Activated CD8-positive, alpha-beta T cell treated with anti-CD3 and anti-CD28 coated beads, Interleukin-2, amount 10 ng/mL, durations not matched to agents 7 days and 5 days (primary cell): ENCODE data around the gene AOPEP. TPM values are rescaled to one million over a fixed set of nuclear protein-coding genes. Genes with fewer than 3 reads are reported as not detected.

ENCODE experiments used
- ATAC-seq: fragments of 150-1000 bp; cut with Tn5 transposase; one replicate; pipeline ENCODE4 v1.10.0; 2021; ENCODE audit warnings: moderate library complexity
- CTCF ChIA-PET: fragments of 350-600 bp; sonication (Branson Sonifier 250); formaldehyde crosslinking; loops from one replicate; lab custom pipeline; 2021; ENCODE audit warnings: antibody characterized with exemption; lab: Charles Lee
- POLR2A ChIA-PET: fragments of 350-600 bp; sonication (Branson Sonifier 250); formaldehyde crosslinking; loops from one replicate; lab custom pipeline; 2021; ENCODE audit warnings: antibody characterized with exemption; lab: Charles Lee
- DNase-seq: peaks from one replicate; pipeline ENCODE4 v3.0.0-alpha.2; 2020
- H3K27ac Mint-ChIP-seq: one replicate; pipeline ENCODE4 v1.8.0; 2021; ENCODE audit warnings: mild to moderate bottlenecking, mixed read lengths
- H3K27me3 Mint-ChIP-seq: one replicate; pipeline ENCODE4 v1.8.0; 2021; ENCODE audit warnings: low read depth, mixed read lengths
- H3K36me3 Mint-ChIP-seq: one replicate; pipeline ENCODE4 v1.8.0; 2021; ENCODE audit warnings: low read depth, mixed read lengths
- H3K4me1 Mint-ChIP-seq: one replicate; pipeline ENCODE4 v1.8.0; 2021; ENCODE audit warnings: low read depth, mixed read lengths
- H3K4me3 Mint-ChIP-seq: one replicate; pipeline ENCODE4 v1.8.0; 2021; ENCODE audit warnings: mild to moderate bottlenecking, mixed read lengths
- H3K9me3 Mint-ChIP-seq: one replicate; pipeline ENCODE4 v1.8.0; 2022; ENCODE audit warnings: mixed read lengths; ENCODE audit not compliant: insufficient read depth
- total RNA-seq, 2 experiments: library from RNA; stranded (reverse); gene quantifications; one replicate each; pipeline ENCODE4 v1.2.3, GENCODE V29; 2021

AOPEP gene
- total RNA-seq, 2 experiments from 2014 or later, result 7.2 to 8.9 TPM

DNA sequence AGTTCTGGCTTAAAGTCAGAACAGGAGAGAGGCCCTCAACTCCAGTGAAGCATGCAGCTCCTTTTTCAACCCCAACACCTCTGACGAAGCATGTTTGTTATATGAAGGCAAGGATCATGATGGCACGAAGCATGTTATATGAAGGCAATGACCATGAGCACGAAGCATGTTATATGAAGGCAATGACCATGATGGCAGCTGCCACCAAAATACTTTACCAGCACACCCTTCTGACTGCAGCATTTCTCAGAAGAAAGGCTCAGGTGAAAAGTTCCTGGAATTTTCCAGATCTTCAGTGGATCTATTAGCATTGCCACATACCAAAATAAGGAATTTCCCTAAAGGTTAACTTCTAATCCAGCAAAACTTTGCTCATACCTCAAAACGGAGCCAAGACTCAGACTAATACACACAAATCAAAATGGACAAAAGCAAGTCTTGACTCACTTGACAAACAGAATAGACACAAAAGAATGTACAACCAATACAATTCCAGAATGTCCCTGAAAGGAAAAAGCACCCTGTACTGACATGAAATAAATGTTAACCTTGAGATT is 373.6 kb downstream of the AOPEP start:
- Mint-ChIP-seq H3K4me3 (no peak overlapping the region), H3K27me3 (no peaks in the 10 kb centered on the region), H3K9me3 (no peaks in the 10 kb centered on the region), H3K36me3 (no peaks in the 10 kb centered on the region), H3K27ac (no peak overlapping the region), H3K4me1 (no peaks in the 10 kb centered on the region)
- DNase-seq, result no peak
- no peak for ATAC-seq
- ChIA-PET CTCF (interaction anchor here (1.8 kb wide), 1 partner anchor 10 kb away, joined by 5 read pairs; no protein-coding TSS in a partner anchor), POLR2A (no interaction called here)

- H3K27ac Mint-ChIP-seq, result no peak overlapping the region
- DNase-seq (no peak), ATAC-seq (no peak)
- H3K27me3 Mint-ChIP-seq, result no peaks in the 10 kb centered on the region
- POLR2A ChIA-PET, result no interaction called here
- H3K36me3 Mint-ChIP-seq, result no peaks in the 10 kb centered on the region
- CTCF ChIA-PET, result interaction anchor here (1.1 to 3.1 kb wide), 2 partner anchors 26 to 29 kb away, joined by 3 to 8 read pairs; no protein-coding TSS in a partner anchor
- no peaks in the 10 kb centered on the region for H3K4me1 Mint-ChIP-seq
- H3K9me3 Mint-ChIP-seq, result no peaks in the 10 kb centered on the region
- H3K4me3 Mint-ChIP-seq, result no peak overlapping the region
These were observed 374.8 kb downstream of the AOPEP start for GRCh38 chr9:95101326-95101725.

GRCh38 chr9:95102001-95102433 is 375.5 kb downstream of the AOPEP start:
- Mint-ChIP-seq H3K9me3 (no peaks in the 10 kb centered on the region), H3K4me1 (no peaks in the 10 kb centered on the region), H3K27me3 (no peaks in the 10 kb centered on the region), H3K27ac (no peak overlapping the region), H3K4me3 (no peak overlapping the region), H3K36me3 (no peaks in the 10 kb centered on the region)
- DNase-seq (no peak), ATAC-seq (no peak)
- ChIA-PET POLR2A (no interaction called here), CTCF (interaction anchor here (3.1 kb wide), 1 partner anchor 25 kb away, joined by 8 read pairs; no protein-coding TSS in a partner anchor)

DNA sequence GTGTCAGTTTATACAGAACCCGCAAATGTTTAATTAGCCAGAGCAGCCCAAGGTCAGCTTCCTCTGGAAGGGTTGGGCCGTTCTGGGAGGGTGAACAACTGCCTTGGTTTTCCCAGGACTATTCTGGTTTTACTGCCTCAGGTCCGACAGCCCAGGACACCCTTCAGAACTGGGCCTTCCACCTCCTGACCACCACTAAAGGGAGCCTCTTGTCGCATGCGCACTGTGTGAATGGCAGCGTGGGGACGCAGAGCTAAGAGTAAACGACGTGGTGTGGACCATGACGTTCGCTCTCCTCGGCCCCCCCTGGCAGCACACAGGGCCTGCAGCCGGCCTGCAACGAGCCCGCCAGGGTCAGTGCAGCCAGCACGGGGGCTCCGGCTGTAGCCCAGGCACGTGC is 376.1 kb downstream of the AOPEP start:
- POLR2A ChIA-PET, result no interaction called here
- no peak for ATAC-seq
- CTCF ChIA-PET, result interaction anchor here (3.1 kb wide), 1 partner anchor 25 kb away, joined by 8 read pairs; no protein-coding TSS in a partner anchor
- Mint-ChIP-seq H3K27me3 (no peaks in the 10 kb centered on the region), H3K36me3 (no peaks in the 10 kb centered on the region), H3K4me1 (no peaks in the 10 kb centered on the region), H3K27ac (no peak overlapping the region), H3K4me3 (no peak overlapping the region), H3K9me3 (no peaks in the 10 kb centered on the region)
- no peak for DNase-seq

DNA sequence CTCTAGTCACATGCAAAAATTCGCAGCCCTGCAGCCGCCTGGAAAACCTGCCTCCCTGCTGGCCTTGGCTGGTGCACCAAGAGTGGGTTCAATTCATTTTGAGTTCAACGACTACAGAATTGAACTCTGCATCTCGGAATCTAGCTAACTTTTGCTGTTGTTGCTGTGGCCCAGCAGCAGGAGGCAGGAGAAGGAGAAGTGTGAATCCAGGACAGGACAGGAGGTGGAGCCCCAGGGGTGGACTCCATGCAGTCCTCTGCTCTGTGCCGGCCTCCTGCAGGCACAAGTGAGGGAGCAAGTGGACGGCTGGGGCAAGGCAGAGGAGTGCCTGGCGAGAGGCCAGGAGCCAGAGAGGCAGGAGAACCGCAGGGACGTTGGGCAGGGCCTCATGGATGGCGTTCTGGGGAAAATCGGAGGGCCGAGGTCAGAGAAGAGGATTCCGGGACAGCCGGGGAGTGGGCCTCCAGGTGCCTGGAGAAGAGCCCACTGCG is 376.8 kb downstream of the AOPEP start:
- Mint-ChIP-seq H3K36me3 (no peaks in the 10 kb centered on the region), H3K27ac (no peak overlapping the region), H3K4me1 (no peaks in the 10 kb centered on the region), H3K27me3 (no peaks in the 10 kb centered on the region), H3K9me3 (no peaks in the 10 kb centered on the region), H3K4me3 (no peak overlapping the region)
- POLR2A ChIA-PET, result no interaction called here
- ATAC-seq (no peak), DNase-seq (no peak)
- CTCF ChIA-PET, result interaction anchor here (3.1 kb wide), 1 partner anchor 24 kb away, joined by 8 read pairs; no protein-coding TSS in a partner anchor

DNA sequence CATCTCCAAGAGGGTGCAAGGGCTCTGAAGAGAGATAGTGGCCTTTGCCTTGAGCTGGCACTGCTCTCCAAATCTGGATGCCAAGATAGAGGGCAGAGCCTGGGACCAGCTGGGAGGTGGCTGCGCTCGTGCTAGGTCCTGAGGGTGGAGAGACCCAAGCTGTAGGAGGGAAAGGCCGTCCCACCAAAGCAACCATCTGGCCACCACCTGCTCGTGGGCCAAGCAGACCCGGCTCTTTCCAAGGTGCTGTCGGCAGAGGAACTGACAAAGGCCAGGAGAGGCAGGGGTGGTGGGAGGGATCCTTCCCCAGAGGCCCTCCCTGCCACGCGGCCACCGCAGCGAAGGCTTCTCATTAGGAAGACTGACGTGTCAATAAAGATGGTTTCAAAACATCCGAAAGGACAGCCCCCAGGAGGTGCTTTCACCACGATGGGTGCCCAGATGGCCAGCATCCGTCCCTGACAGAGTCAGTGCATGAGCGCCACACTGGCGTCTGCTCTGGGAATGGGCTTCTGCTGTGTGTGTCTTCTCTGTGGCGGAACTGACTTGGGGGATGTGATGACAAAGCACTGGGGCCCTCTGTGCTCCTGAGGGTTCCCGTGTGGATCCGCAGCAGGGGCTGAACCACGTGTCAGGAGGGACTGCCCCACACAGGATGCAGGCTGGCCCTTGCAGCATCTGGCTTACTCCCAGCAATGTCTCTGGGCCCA is 377.5 kb downstream of the AOPEP start:
- ATAC-seq (no peak), DNase-seq (no peak)
- Mint-ChIP-seq H3K9me3 (no peaks in the 10 kb centered on the region), H3K4me1 (no peaks in the 10 kb centered on the region), H3K27ac (no peak overlapping the region), H3K27me3 (no peaks in the 10 kb centered on the region), H3K4me3 (no peak overlapping the region), H3K36me3 (no peaks in the 10 kb centered on the region)
- POLR2A ChIA-PET, result no interaction called here
- CTCF ChIA-PET, result interaction anchor here (3.1 kb wide), 1 partner anchor 23 kb away, joined by 8 read pairs; no protein-coding TSS in a partner anchor

- DNase-seq (no peak), ATAC-seq (no peak)
- H3K4me3 Mint-ChIP-seq, result no peak overlapping the region
- H3K9me3 Mint-ChIP-seq, result no peaks in the 10 kb centered on the region
- no peaks in the 10 kb centered on the region for H3K4me1 Mint-ChIP-seq
- ChIA-PET CTCF (no interaction called here), POLR2A (no interaction called here)
- no peaks in the 10 kb centered on the region for H3K27me3 Mint-ChIP-seq
- no peaks in the 10 kb centered on the region for H3K36me3 Mint-ChIP-seq
- H3K27ac Mint-ChIP-seq, result no peak overlapping the region
These were observed 378.1 kb downstream of the AOPEP start for GRCh38 chr9:95104581-95104960.

DNA sequence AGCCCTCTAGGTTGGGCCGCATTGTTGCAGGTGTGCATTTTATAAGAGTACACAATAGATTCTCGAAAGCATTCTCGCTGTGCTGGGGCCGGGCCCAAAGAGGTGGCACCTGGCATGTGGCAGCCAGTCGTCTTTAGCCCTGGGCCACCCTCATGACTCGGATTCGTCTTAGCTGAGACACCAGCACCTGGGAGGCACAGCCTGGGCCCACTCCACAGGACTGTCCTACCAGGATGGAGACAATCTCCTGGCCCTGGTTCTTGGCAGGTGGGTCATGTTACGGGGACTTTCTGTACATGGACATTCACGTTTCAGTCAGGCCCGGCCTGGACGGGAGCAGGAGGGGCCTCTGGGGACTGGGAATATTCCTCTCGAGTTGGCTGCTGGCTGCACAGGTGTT is 378.5 kb downstream of the AOPEP start:
- ATAC-seq, result no peak
- Mint-ChIP-seq H3K27me3 (no peaks in the 10 kb centered on the region), H3K36me3 (no peaks in the 10 kb centered on the region), H3K4me3 (no peak overlapping the region), H3K27ac (no peak overlapping the region), H3K4me1 (no peaks in the 10 kb centered on the region), H3K9me3 (no peaks in the 10 kb centered on the region)
- POLR2A ChIA-PET, result no interaction called here
- CTCF ChIA-PET, result interaction anchor here (0.9 kb wide), 1 partner anchor 425 kb away, joined by 3 read pairs; no protein-coding TSS in a partner anchor
- DNase-seq, result no peak

DNA sequence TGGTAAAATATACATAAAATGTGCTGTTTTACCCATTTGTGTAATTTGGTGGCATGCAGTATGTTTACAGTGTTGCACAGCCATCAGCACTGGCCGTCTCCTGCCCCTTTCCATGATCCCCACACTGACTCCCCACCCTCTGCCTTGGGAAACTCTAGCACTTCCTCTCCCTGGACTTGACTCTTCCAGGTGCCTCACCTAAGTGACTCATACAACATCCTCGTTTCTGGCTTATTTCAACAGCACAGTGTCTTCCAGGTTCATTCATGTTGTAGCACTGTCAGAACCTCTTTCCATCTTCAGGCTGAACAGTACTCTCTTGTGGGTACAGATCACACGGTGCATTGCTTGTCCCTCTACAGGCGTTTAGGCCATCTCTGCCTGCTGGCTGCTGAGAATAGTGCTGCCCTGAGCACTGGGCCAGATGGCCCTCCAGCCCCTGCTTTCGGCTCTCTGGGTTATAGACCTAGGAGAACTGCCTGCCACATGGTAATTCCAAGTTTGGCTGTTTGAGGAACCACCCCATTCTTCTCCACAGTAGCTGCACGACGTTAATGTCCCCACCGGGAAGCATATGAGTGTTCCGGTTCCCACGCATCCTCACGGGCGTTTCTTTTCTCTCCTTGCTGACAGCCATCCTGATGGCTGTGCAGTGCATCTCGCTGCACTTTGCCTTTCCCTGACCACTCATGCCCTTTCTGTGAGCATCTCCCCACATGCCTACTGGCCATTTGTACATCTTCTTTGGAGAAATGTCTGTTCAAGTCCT is 379.2 kb downstream of the AOPEP start:
- Mint-ChIP-seq H3K4me1 (no peaks in the 10 kb centered on the region), H3K36me3 (no peaks in the 10 kb centered on the region), H3K27me3 (no peaks in the 10 kb centered on the region), H3K4me3 (no peak overlapping the region), H3K9me3 (no peaks in the 10 kb centered on the region), H3K27ac (no peak overlapping the region)
- ATAC-seq (no peak), DNase-seq (no peak)
- CTCF ChIA-PET, result interaction anchor here (0.9 kb wide), 1 partner anchor 426 kb away, joined by 3 read pairs; no protein-coding TSS in a partner anchor
- POLR2A ChIA-PET, result no interaction called here

- Mint-ChIP-seq H3K4me3 (no peak overlapping the region), H3K4me1 (no peaks in the 10 kb centered on the region), H3K27me3 (no peaks in the 10 kb centered on the region), H3K9me3 (no peaks in the 10 kb centered on the region), H3K36me3 (no peaks in the 10 kb centered on the region), H3K27ac (no peak overlapping the region)
- ATAC-seq (no peak), DNase-seq (no peak)
- POLR2A ChIA-PET, result no interaction called here
- CTCF ChIA-PET, result interaction anchor here (1.0 kb wide), 1 partner anchor 20 kb away, joined by 3 read pairs; no protein-coding TSS in a partner anchor
These were observed 380.7 kb downstream of the AOPEP start for GRCh38 chr9:95107001-95107749.

DNA sequence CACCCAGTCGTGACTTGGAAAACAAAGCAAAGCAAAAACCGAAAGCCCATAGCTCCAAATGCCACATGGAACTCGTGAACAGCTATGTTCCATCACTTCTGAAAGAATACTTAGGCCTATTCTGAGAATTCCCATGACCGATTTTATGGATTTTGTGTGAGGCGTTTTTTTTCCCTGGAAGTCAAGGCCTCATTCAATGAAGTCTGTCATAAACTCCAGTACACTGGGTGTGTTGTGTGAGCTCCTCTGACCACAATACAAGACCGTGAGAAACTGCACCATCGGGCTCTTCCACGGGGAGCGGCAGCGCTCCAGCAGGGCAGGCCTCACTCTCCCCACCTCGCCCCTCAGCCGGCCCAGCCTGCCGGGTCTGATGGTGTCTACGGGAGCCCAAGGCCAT is 381.5 kb downstream of the AOPEP start:
- H3K27me3 Mint-ChIP-seq, result no peaks in the 10 kb centered on the region
- no peaks in the 10 kb centered on the region for H3K36me3 Mint-ChIP-seq
- POLR2A ChIA-PET, result no interaction called here
- no peak overlapping the region for H3K4me3 Mint-ChIP-seq
- H3K27ac Mint-ChIP-seq, result no peak overlapping the region
- DNase-seq, result no peak
- no peak for ATAC-seq
- no peaks in the 10 kb centered on the region for H3K4me1 Mint-ChIP-seq
- CTCF ChIA-PET, result interaction anchor here (1.0 kb wide), 1 partner anchor 20 kb away, joined by 3 read pairs; no protein-coding TSS in a partner anchor
- H3K9me3 Mint-ChIP-seq, result no peaks in the 10 kb centered on the region
